Measurements from ENCODE around the gene APBA2.

Gene APBA2

DNA sequence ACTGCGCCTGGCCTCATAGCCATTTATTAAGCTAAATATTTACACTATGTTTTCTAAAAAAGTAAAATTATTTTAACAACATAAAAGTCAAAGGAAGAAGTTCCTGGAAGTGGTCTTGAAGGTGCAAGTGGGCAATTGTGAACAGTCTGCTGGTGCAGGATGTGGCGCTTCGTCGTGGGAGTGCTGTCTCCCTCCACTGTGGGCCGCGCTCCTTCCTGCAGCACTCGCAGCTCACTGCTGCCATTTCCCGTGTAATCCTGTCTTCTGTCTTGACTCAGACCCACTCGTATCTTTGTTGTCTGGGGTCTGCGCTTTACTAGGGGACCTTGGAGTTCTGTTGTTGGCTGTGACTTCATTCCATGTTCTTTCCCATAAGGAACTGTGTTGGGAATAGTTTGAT lies 56.3 kb downstream of the APBA2 start:
- no peak for DNase-seq

DNA sequence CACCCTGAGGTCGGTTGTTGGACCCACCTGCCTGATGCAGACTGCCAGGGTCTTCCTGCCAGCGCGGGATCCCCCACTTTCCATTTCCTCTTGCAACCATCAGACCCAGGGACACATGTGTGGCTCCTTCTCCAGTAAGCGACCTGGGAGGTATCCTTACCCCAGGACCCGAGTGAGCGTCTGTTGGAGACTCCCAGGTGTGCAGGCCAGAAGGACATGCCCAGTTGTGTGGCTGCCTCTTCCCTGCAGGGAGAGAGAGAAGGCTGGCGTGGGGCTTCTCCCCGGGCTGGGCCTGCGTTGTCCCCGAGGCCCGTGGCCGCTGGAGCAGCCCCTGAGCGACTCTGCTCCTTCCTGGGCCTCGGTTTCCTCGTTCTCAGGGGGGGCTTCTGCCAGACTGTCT lies 56.8 kb downstream of the APBA2 start:
- DNase-seq, result no peak

DNA sequence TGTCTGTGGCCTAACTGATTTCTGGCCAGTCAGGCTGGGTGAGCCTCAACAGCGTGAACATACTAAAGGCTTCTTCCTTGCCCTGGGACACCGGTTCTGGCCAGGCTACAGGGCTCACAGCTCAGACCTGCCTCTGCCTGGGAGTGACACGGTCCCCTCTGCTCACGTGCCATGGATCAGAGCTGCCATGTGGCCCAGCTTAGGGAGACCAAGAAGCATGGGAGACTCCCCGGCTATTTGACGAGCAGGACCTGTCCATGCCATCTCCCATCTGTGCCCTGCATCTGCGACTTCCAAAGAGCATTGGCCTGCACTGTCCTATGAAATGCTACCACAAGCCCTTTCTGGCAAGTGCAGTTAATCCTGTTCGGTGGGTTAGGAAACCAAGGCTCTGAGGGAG lies 57.4 kb downstream of the APBA2 start:
- DNase-seq, result no peak

DNA sequence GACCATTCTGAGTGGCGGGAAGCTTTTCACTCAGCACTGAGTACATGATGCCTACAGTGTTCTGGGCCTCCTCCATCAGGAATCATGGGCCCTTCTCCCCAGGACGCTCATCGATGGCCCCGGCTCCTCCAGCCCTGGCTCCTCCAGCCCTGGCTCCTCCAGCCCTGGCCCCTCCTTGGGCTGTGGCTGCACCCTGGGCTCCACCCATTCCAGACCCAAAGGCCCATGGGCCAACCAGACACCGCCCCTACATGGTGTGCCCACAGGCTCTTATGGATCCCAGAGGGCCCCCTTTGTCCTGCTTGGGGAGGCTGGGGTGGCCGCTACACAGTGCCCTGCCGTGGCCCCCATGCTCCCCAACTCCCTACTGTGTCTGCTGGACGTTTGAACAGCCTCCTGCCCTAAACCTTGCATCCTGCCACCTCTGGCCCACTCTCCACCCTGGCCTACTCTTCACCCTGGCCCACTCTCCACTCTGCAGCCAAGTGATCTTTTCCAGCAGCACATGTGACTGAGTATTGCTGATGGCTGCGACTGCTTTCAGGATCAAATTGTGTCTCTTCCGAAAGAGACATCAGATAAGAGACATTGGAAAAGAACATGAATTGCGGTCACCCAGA lies 57.9 kb downstream of the APBA2 start:
- DNase-seq, result no peak

DNA sequence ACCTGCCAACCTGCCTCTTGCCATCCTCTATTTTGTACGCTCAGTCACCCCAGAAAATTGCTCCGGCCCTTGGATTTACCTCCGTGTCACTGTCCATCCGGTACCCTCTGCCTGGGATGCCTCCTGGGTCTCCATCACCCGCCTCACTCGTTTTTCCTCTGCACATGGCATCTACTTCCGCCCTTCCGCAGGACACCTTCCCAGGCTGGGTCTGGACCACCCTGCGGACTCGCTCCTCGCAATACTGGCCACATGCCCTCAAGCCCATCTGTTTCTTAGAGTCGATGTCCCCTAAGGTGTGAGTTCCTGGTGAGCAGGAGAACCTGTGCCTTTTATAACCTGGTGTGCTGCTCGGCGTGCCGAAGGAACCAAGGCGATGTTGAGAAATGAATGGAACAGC lies 58.5 kb downstream of the APBA2 start:
- no peak for DNase-seq

DNA sequence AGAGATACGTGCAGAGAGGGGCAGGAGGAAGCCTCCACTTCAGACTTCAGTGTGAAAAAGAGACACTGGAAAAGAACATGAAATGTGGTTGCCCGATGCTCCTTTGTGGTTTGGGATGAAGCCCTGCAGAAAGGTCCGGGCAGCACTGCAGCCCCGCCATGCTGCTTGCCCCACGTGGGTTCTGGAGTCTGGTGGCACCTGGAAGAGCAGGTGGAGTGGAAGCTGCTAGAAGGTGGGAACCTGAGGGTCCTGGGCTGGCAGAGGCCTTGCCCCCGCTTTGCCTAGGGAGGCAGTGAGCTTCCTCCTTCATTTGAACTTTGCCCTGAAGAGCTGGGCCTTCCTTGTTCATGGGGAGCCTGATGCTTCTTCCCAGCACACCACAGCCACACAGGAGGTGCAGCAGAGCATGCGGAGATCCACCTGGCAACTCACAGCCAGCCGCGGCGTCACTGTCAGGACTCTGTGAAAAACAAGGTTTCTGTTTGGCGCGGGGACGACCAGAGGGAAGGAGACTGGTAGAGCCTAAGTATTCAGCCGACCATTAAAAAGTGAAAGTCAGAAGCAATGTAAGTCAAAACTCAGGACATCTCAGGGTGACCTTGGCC lies 59.0 kb downstream of the APBA2 start:
- DNase-seq, result no peak

DNA sequence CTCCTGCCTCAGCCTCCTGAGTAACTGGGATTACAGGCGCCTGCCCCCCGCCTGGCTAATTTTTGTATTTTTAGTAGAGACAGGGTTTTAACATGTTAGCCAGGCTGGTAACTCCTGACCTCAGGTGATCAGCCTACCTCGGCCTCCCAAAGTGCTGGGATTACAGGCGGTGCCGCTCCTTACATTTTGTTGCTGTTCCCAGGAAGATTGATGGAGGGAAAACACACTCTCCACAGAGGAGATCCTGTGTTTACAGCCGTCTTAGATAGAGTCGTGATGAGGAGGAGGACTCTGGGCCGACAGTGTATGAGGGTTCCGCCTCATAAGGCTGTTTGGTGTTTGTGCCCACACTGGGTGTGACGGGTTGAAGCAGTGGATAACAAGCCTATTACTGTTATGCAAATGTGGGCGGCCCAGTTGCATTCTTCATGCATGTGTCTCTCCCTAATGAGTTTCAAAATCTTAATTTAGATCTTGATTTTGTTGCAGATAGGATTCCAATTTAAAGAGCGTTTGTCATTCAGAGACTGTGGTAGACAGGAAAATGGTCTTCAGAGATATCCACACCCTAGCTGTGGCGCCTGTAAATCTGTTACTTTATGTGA lies 60.0 kb downstream of the APBA2 start:
- no peak for DNase-seq

DNA sequence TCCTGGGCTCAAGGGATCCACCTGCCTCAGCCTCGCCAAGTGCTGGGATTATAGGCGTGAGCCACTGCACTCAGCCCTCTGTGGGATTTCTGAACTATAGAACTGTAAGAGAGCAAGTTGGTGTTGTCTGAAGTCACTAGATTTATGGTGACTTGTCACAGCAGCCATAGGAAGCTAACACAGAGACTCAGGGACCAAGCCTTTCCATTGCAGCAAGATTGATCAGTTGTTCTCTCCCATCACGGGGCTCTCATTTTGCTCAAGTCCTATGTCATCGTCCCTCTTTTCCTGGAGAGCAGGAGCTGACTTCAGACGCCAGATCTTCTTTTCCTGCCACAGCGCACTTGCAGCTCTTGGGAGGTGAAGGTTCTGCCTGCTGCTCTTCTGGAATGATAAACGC lies 61.0 kb downstream of the APBA2 start:
- no peak for DNase-seq

DNA sequence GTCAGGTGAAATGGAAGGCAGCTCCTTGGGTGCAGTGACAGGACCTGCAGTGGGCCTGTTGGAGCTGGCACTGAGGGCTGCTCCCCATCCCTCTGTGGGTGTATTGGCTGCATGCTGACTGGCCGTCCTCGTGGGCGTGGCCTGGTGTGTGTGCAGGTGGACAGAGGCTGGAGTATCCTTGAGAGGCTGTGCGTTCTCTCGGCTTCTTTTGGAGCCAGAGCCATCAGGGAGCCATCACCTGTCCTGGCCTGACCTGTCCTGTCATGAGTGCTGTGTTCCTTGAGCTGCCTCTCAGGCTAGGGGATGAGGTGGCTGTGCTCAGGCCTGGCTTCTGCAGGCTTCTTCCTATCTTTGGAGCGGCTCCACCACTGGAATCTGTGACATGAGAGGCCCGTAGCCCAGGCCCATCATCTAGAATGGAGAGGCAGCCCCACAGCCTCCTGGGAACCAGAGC lies 61.5 kb downstream of the APBA2 start:
- no peak for DNase-seq

DNA sequence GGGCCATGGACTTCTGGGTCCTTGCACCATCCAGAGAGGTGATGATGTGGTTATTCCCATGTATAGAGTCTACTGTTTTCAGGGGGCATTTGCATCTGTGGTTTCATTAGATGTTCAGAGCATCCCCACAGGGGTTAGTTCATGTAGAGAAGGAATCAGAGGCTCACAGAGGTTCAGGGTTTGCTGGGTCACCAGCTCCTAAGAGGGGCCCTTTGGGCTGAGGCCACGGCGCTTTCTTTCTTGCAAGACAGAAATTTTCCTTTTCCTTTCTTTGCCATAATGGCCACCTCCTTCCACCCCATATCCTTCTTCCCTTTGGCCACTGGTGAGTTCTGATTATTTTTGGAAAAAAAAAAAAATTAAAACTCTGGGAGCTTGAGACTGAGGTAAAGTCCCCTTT lies 62.3 kb downstream of the APBA2 start:
- DNase-seq, result no peak

DNA sequence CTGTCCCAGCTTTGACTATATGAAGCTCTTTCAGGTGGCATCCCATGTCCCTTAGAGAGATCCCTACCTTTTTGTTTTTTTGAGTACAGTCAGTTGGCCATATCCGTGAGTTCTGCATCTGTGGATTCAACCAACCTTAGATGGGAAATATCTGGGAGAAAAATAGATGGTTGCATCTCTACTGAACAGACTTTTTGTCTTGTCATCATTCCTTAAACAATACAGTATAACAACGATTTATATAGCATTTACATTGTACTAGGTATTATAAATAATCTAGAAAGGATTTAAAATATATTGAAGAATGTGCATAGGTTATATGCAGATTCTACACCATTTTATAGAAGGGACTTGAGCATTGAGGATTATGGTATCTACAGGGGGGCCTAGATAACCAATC lies 65.1 kb downstream of the APBA2 start:
- DNase-seq, result no peak

DNA sequence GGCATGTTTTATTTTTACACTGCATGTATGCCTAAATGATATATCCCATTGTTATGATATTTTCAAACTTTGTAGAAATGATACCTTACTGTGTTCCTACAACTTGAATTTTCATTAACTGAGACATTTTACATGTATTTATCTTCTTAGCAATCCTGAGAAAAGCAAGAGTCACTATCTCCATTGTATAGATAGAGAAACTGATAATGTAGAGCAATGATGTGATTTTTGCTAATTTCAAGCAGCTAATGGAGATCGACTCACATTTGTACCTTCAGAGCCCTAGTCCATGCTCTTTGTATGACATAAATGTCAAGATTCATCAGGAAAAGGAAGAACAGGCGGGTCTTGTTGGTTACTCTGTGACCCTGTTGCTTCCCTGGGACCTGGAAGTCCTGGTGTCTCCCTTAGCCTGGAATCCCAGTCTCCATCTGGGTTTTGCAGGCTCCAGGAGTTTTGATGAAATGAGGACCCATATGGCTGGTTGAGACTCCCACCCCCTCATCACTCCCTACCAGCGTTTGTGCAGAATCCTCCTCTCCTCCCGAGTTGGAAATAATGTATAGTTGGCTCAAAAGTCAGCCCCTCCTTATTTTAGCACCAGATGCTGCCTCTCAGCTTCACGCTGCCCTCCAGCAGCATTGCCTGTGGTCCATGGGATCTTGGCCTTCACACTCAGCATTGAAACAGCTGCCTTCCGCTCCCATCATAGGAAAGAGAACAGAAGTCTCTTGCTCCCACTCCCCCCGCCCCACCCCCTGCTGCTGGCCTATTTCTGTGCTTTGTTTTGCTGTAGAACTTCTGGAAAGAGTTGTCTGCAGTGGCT lies 67.1 kb downstream of the APBA2 start:
- no peak for DNase-seq

DNA sequence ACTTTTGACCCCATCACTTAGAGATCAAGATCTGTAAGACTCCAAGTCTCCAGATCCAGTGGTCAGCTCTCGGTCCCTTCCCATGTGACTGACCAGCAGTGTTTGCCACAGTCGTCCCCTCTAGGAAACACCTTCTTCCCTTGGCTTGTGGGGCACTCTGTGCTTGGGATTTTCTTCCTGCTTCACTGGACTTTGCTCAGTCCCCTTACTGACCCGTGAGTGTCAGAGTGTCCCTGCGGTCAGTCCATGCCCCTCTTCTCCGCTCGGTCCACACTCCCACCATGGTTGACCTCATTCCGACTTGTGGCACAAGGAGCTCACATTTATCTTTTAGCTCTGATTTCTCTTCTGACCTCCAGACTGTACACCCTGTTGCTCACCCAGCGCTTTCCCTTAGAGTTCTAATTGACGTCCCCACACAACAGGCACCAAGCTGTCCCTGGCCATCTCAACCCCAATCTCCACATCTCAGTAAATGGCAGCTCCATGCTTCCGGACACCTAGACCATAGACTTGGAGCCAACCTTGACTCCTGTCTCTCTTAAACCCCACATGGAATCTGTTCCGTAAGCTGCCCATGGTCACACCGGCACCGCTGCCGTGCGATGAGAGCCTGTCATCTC lies 67.9 kb downstream of the APBA2 start:
- DNase-seq, result no peak

DNA sequence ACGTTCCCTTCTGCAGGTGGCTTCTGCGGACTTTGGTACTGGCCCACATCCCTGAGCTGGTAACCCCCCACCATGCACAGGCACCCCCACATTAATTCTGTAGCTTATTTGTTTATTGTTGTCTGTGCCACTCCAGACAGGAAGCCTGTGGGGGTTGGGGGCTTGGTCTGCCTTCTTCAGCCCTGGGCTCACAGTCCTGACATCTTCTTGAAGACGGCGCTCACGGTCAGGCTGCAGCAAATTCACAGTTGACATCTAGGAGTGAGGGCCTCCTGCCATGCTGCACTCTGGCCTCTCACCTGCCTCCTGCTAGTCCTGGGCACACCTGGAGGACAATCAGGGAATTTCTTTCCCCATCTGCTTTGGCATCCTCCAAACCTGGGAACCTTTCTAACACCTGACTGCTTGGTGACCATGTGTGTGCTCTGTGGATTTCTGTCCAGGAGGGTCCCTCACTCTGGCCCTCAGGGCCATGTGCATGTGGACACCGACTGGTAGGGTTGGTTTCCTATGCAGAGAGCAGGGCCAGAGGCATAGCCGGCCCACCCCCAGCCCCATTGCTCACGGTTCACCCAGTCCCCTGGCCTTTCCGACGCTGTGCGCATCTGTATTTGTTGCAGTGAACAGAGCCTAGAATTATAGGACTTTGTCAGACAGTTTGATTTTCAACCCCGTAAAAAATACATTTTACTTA lies 68.8 kb downstream of the APBA2 start:
- DNase-seq, result no peak

DNA sequence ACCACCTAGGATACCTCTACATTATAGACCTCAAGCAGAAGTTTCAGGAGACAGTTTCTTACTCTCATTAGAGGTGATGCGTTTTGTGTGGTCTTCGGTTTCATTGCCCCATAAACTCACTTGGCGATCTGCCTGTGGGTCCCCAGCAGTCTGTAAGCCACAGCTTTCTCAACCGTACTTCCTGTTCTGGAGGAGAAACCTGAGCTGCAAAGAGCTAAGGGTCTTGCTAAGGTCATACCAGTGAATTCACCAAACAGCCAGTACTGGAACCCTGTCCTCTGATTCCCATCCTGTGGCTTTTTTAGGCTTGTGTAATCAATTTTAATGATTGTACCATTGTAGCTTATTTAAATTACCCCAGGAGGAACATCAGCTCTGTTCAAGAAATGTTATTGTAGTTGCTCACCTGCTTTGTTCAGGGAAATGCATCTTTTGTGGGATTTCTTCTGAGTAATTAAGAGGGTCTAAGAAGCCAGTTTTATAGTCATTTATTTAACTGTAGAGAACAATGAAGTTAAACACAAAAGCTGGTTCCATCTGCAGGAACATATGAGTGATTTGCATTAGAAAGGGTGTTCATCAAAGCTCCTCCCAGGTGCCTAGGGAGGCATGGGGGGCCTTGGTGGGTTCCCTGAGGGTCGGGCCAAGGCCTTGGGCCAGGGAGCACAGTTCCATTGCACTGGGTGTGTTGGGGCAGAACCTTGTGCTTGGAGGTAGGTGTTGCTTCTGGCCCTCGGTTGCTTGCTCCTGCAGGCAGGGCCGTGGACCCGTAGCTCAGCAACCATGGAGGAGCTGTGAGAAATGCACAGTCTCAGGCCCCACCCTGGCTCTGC lies 69.6 kb downstream of the APBA2 start:
- no peak for DNase-seq

DNA sequence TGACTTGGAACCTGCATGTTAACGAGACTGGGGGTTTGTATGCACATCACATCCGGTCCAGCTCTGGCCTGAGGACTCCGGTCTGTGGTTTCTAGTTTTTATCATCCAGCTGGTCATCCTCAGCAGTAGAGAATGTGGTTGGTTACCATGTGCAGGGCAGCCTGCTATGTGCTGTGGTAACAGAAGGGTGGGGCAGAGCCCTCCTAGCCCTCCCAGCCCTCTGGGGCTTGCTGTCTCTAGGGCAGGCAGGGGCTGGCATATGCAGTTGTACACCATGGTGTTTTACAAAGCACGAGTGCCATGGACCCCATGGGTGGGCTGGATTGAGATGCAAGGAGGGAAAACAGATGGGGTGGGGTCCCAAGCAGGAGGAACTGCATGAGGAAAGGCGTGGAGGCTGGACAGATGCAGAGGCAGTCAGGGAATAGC lies 70.2 kb downstream of the APBA2 start:
- no peak for DNase-seq

DNA sequence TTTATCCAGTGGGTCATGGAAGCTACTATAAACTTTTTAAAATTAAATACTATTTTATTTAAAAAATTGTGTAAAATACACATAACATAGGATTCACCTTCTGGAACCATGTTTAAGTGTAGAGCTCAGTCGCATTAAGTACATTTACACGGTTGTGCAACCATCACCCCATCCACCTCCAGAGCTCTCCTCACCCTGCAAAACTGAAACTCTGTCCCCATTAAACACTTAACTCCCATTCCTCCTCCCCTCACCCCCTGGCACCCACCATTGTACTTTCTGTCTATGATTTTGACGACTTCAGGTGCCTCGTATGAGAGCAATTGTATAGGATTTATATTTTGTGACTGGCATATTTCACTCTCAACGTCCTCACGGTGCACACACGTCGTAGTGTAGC lies 70.7 kb downstream of the APBA2 start:
- DNase-seq, result no peak

DNA sequence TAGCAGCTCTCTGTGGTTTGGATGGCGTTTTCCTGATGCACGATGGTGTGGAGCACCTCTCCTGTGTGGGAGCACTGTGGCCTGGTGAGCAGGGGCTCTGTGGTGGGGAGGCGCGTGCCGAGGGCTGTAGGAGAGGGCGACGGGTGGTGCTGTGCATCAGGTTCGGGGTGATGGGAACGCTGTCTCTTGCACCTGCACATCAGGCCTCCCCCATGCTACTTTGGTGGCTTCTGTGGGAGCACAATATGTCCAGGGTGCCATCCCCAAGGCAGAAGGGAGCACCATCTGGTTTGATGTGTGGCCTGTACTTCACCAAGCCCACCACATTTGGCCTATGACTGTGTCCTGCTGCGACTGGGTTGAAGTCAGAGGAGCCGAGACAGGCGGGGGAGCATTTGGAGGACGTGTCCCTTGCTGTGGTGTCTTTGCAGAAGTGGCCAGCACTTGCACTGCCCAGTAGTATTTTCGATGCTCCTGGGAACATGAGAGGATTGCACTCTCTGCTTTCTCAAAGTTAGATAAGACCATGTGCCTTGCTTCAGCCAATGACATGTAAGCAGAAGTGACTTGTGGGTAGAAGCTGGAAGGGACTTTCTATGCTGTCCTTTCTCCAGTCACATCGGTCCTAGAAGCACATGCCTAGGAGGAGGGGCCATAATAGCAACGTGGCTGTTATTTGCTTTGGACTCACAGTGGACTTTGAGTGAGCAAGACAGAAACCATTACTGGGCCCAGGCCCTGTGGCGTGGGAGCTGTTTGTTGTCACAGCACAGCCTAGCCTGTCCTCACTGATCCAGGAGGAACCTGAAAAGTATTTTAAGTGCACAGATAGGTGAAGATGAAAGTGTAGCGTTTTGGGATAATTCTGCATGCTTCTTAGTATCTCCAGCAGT lies 72.1 kb downstream of the APBA2 start:
- DNase-seq, result no peak

DNA sequence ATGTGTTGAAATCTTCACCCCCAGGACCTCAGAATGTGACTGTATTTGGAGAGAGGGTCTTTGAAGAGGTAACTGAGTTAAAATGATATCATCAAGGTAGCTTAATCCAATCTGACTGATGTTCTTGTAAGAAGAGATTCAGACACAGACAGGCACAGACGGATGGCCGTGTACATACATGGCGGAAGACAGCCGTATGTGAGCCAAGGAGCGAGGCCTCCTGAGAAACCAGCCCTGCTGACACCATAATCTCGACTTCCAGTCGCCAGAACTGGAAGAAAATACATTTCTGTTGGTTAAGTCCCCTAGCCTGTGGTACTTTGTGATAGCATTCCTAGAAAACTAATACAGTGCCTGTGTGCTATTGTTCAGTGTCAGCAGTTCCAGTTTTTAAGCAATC lies 73.6 kb downstream of the APBA2 start:
- no peak for DNase-seq

DNA sequence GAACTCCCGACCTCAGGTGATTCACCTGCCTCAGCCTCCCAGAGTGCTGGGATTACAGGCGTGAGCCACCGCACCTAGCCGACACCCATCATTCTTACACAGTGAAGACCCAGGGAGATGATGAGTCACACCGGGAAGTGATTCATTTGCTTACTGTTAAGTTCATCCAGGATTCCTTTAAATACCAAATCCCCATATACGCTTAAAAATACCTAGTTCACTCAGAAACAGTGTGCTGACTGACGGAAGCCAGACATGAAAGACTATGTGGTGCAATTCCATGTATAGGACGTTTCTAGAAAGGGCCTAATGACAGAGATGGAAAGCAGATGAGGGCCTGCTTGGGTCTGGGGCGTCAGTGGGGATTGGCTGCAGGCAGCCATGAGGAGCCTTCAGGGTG lies 75.2 kb downstream of the APBA2 start:
- no peak for DNase-seq

DNA sequence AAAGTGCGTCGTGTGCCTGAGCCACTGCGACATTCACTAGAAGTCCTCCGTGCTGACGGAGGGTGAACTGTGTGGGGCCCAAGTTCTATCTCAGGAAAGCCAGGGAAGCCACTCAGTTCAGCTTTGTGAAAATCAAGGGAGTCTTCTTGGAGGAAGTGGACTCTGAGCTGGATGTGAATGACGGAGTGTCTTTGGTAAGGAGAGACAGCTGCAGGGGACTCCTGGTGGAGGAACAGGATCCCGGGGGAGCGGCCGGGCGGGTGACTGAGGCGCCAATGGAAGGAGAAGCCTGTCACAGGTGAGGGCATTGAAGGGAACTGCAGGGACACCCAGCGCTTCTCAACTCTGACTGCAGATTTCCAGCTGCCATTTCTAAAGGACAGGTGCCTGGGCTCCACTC lies 75.6 kb downstream of the APBA2 start:
- no peak for DNase-seq

All from NCI-H1105 treated with DMSO at 0.1 percent for 48 hours (cell line).